A673 (cell line): Measurements from ENCODE around the gene SH3RF3.

Source experiments
- EZH2 ChIP-seq: fragments of 200-600 bp; sonication (generic); IDR thresholded peaks from 2 replicates; pipeline ENCODE4 v1.6.1; 2017; ENCODE audit warnings: borderline replicate concordance, low read depth, mild to moderate bottlenecking, mixed read lengths, antibody characterized with exemption, low read length; ENCODE audit not compliant: poor library complexity, severe bottlenecking
- TF ChIP-seq, protein P1 (sequence below): fragments of 300-800, 200-600 bp; sonication (generic); conservative IDR thresholded peaks from 2 replicates; pipeline ENCODE4 v1.5.1; 2017; ENCODE audit warnings: low read depth, mild to moderate bottlenecking, antibody characterized with exemption, low read length, moderate library complexity, mixed read lengths

DNA sequence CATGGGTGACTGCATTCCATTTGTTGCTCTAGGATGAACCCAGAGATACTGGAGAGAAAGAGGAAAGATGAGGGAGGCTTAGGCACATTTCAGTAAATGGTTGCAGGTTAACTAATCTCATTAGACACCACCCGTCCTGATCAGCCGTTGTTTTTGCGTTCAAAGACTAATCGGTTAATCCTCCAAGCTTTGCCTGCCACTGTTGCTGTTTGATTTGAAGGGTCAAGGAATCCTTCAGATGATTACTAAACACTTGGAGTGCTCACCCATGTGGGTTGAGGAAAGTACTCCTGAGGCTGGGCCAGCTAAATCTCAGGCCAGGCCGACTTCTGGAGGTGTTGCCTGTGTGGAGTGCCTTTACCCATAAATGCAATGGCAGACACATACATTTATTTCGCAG, 8.6 kb downstream of the SH3RF3 start:
- TF ChIP-seq, protein P1, sequence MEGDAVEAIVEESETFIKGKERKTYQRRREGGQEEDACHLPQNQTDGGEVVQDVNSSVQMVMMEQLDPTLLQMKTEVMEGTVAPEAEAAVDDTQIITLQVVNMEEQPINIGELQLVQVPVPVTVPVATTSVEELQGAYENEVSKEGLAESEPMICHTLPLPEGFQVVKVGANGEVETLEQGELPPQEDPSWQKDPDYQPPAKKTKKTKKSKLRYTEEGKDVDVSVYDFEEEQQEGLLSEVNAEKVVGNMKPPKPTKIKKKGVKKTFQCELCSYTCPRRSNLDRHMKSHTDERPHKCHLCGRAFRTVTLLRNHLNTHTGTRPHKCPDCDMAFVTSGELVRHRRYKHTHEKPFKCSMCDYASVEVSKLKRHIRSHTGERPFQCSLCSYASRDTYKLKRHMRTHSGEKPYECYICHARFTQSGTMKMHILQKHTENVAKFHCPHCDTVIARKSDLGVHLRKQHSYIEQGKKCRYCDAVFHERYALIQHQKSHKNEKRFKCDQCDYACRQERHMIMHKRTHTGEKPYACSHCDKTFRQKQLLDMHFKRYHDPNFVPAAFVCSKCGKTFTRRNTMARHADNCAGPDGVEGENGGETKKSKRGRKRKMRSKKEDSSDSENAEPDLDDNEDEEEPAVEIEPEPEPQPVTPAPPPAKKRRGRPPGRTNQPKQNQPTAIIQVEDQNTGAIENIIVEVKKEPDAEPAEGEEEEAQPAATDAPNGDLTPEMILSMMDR = no peak
- no peak for TF ChIP-seq EZH2
